GM12892 (cell line): ENCODE data around the gene TDRD12.

Source experiments
- POLR2A ChIP-seq: IDR thresholded peaks from 2 replicates; pipeline ENCODE4 v1.6.1; 2011; ENCODE audit warnings: low read depth, low read length, control low read depth
- TAF1 ChIP-seq: IDR thresholded peaks from 2 replicates; pipeline ENCODE4 v1.6.1; 2011; ENCODE audit warnings: low read depth, mild to moderate bottlenecking, control low read depth, low read length, borderline replicate concordance

- TF ChIP-seq TAF1 (no peak), POLR2A (no peak)
These were observed at the start of gene TDRD12 for GRCh38 chr19:32719611-32720059.
